ENCODE measurements around the gene IPP.
"Not testable (repeated sequence)": the region's sequence is repeated elsewhere in the genome, so short reads cannot be mapped to it uniquely, and the experiment has no call there.

Gene IPP

GRCh38 chr1:45750298-45751038, at the start of gene IPP:
Gene IPP, minus strand, starts transcription at chr1:45750653. Its CDS starts 4,242 bp downstream, at chr1:45746411.
- peak; percentile 82 for DNase-seq

GRCh38 chr1:45796946-45797345, 46.5 kb upstream of the IPP start:
- no peak for DNase-seq

DNA sequence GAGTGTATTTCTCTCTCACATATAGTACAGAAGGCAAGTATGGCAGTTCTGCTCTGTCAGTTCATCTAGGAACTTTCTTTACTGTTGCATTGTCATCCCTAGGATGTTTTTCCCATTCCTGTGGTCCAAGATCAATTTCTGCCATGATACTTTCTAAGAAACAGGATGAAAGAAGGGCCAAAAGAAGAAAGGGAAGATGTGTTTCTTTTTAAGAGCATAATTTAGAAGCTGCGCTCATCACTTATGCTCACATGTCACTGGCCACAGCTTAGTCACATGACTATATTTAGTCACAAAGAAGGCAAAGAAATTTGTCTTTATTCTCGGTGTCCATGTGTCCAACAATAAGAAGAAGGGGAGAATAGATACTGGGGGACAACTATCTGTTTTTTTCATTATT, 45.9 kb upstream of the IPP start:
- DNase-seq: no peak

DNA sequence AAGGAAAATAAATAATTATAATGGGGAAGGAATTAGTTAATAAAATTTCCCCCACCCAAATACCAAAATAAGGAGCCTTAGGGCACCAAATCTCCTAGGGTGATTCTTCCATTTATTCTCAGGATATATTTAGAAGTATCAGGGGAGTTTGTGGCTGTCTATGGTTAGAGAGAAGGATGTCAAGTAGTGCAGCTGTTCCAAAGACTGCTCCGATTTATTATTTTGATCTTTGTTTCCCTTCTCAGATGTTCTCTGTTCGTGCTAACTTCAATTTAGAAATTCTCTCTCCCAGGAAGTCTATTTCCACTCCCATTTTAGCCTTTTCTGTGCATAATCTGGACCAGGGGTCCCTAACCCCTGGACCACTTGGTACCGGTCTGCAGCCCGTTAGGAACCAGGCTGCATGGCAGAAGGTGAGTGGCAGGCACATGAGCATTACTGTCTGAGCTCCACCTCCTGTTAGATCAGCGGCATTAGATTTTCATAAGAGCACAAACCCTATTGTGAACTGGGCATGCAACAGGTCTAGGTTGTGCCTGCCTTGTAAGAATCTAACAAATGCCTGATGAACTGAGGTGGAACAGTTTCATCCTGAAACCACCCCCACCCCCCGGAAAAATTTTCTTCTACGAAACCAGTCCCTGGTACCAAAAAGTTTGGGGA, 43.6 kb upstream of the IPP start:
- DNase-seq: no peak

DNA sequence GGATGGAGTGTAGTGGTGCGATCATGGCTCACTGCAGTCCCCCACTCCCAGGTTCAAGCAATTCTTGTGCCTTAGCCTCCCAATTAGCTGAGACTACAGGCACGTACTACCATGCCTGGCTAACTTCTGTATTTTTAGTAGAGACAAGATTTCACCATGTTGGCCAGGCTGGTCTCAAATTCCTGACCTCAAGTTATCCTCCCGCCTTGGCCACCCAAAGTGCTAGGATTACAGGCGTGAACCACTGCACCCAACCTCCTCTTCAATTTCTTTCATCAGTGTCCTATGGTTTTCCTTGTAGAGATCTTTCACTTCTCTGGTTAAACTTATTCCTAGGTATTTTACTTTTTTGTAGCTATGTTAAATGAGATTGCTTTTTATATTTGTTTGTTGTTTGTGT, 42.3 kb upstream of the IPP start:
- DNase-seq: no peak

GRCh38 chr1:45789601-45790000, 39.1 kb upstream of the IPP start:
- no peak for DNase-seq

GRCh38 chr1:45787905-45788304, 37.5 kb upstream of the IPP start:
- no peak for DNase-seq

- no peak for DNase-seq
Observed at GRCh38 chr1:45785583-45785982, 35.1 kb upstream of the IPP start.

GRCh38 chr1:45775794-45776193, 25.3 kb upstream of the IPP start:
- DNase-seq: no peak

DNA sequence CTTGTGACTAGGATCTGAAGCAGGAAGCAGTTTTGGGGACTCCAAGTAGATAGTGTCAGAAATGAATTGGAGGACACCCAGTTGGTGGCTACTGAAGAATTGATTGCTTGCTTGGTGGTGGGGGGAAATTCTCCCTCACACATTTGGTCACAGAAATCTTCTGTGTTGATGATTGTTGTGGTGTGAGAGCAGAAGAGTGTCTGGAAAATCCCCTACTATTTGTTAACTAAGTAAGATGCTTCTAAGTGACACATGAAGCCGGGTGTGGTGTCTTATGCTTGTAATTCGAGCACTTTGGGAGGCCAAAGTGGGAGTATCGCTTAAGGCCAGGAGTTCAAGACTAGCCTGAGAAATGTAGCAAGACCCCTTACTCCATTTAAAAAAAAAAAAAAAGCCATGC, 22.5 kb upstream of the IPP start:
- DNase-seq: no peak

DNA sequence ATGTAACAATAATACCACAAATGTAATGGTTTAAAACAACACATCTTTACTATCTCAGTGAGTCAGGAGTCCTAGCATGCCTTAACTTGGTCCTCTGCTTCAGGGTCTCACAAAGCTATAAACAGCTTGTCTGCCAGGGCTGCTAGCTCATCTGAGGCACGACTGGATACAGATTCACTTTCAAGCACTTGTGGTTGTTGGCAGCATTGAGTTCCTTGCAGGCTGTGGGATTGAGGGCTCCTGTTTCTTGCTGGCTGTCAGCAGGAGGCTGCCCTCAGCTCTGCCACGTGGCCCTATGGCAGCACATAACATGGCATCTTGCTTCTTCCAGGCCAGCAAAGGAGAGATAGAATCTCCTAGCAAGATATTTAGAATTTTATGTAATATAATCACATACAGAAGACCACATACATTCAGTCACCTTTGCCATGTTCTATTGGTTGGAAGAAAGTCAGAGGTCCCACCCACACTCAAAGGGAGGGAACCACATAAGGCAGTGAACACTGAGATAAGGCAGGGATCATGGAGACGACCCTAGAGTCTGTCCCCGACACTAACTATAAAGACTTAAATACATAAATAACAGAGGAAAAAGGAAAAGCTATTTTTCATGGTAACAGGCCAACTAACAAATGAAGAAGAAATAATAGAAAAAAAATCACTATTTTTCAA, 18.9 kb upstream of the IPP start:
- DNase-seq: no peak

DNA sequence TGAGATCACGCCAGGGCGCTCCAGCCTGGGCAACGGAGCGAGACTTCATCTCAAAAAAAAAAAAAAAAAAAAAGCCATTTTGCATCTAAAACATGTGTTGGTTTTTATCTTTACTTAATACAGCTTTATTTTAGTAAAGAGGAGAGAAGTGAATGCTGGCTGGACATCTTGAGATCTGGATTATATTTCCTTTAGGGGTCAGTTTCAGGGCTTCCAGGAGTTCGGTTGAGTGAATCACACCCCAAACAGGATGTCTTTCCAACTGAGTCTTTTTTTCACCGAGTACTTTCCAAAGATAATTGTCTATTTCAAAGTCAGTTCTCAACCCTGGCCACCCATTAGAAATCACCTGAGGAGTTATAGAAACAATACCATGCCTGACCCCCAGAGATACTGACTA, 16.6 kb upstream of the IPP start:
- no peak for DNase-seq

- DNase-seq: no peak
Observed at GRCh38 chr1:45765999-45766792, 15.7 kb upstream of the IPP start.

DNA sequence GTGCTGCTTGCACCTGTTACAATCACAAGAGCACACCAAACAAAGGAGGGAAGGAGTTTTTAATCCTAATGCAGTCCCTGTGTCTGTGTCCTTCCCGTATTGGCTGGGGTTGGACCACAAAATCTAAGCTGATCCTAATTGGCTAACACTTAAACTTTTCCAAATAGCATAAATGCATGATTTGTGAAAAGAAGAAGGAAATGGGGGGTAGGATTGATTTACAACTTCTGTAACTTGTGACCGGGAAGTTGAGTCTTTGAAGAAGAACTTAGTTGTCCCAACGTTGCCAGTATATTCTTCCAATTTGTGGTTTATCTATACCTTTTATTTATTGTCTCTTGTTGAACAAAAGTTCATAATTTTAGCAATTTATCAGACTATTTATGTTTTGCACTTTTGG, 11.8 kb upstream of the IPP start:
- no peak for DNase-seq

- DNase-seq: no peak
Observed at GRCh38 chr1:45755697-45756096, 5.2 kb upstream of the IPP start.

DNA sequence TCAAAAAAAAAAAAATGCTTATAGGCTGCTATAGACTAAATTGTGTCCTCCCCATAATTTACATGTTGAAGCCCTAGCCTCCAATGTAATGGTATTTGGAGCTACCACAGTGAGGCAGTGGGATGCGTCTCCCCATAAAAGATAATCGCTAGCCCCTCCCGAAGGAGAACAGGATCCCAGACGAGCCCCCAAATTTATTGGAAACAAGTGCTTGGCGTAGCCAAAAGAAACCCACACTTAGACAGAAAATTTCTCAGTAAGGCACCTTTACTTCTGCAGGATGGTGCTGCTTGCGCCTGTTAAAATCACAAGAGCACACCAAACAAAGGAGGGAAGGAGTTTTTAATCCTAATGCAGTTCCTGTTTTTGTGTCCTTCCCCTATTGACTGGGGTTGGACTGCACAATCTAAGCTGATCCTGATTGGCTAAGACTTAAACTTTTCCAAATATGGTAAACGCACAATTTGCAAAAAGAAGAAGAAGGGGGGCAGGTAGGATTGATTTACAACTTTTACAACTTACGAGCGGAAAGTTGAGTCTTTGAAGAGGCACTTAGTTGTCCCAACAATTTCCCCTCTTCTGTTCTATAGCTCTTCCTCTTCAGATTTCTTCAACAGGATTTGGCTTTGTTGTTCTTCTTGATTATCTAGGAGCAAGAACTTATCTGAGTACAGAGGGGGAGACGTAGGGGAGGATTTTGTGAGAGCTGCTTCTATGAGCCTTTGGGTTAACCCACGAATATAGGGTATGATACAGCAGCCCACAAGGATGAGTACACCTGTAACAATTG, 3.0 kb upstream of the IPP start:
- DNase-seq: no peak

GRCh38 chr1:45752441-45753052, 2.1 kb upstream of the IPP start:
- DNase-seq: no peak

DNA sequence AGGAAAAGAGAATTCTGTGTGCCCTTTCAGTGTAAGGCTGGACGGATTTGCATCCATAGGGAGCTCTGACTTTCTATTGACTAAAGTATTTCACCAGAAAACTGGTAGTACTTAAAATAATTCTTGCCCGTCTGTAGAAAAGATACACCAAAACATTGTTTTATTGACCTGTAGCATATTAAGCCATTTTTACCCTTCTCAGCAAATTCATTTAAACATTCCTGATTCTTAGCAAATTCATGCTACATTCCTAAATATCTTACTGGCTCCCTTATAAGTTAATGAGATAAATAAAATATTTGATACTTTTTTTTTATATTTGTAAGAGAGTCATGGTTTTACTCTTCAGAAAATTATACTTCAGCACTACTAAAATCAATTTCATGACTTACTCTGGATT, 1.6 kb upstream of the IPP start:
- DNase-seq: no peak

GRCh38 chr1:45751039-45751838, 786 bp upstream of the IPP start:
- not testable (repeated sequence) for DNase-seq

DNA sequence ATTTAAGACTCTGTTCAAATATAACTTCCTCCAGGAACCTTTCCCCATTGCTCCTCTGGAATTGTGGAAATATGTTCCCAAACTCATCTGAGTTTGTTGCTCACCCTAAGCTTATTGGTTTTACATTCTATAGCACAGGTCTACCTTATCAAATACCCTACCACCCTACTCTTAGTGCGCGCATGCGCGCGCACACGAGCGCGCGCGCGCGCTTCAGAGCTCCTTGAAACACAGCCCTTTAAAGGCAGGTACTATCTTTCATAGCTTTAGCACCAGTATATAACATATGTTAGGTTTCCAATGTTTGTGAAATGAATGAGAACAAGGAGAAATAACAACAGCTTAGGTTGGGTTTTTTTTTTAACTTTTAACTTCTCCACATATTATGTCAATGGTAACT, 3.5 kb downstream of the IPP start:
- DNase-seq: no peak

DNA sequence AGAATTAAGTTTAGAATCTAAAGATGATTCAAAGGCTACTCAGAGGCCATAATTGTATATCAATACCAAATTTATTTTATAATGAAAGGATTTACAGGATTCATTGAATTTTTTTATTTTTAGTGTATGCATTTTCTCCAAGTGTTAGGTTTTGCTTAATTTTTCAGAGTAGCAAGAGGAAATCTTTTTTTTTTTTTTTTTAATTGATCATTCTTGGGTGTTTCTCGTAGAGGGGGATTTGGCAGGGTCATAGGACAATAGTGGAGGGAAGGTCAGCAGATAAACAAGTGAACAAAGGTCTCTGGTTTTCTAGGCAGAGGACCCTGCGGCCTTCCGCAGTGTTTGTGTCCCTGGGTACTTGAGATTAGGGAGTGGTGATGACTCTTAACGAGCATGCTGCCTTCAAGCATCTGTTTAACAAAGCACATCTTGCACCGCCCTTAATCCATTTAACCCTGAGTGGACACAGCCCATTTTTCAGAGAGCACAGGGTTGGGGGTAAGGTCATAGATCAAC, 10.8 kb downstream of the IPP start:
- not testable (repeated sequence) for DNase-seq

All from activated CD4-positive, alpha-beta T cell treated with anti-CD3 and anti-CD28 coated beads for 1 hour (primary cell).